HG02943 (cell line): ENCODE data around the gene S1PR1.
"Not testable (repeated sequence)": the region's sequence is repeated elsewhere in the genome, so short reads cannot be mapped to it uniquely, and the experiment has no call there.

Source experiments
- ATAC-seq: cut with Tn5 transposase; IDR thresholded peaks from one replicate; pipeline ENCODE4 v1.9.1; 2021; ENCODE audit warnings: mild to moderate bottlenecking, low read depth, moderate library complexity; ENCODE audit not compliant: unreplicated experiment

The S1PR1 gene

GRCh38 chr1:101236516-101237228 is at the start of gene S1PR1:
Gene S1PR1, plus strand, starts transcription at chr1:101237019. Its CDS starts 1,966 bp downstream, at chr1:101238985.
- peak; percentile 22 for ATAC-seq

GRCh38 chr1:101187297-101187696 is 49.5 kb upstream of the S1PR1 start:
- ATAC-seq, result no peak

GRCh38 chr1:101188331-101188730 is 48.5 kb upstream of the S1PR1 start:
- ATAC-seq, result no peak

- ATAC-seq, result not testable (repeated sequence)
These were observed 47.9 kb upstream of the S1PR1 start for GRCh38 chr1:101188968-101189367.

- ATAC-seq, result no peak
These were observed 46.4 kb upstream of the S1PR1 start for GRCh38 chr1:101190441-101190840.

GRCh38 chr1:101191049-101191448 is 45.8 kb upstream of the S1PR1 start:
- ATAC-seq, result no peak

GRCh38 chr1:101193733-101194169 is 43.1 kb upstream of the S1PR1 start:
- no peak for ATAC-seq

GRCh38 chr1:101194746-101195145 is 42.1 kb upstream of the S1PR1 start:
- no peak for ATAC-seq

- ATAC-seq, result no peak
These were observed 40.2 kb upstream of the S1PR1 start for GRCh38 chr1:101196668-101197067.

GRCh38 chr1:101198842-101199636 is 37.8 kb upstream of the S1PR1 start:
- ATAC-seq, result peak; percentile 93

GRCh38 chr1:101199637-101199982 is 37.2 kb upstream of the S1PR1 start:
- ATAC-seq, result no peak

- no peak for ATAC-seq
These were observed 36.3 kb upstream of the S1PR1 start for GRCh38 chr1:101200513-101200912.

GRCh38 chr1:101203820-101204540 is 32.8 kb upstream of the S1PR1 start:
- no peak for ATAC-seq

- ATAC-seq, result no peak
These were observed 31.4 kb upstream of the S1PR1 start for GRCh38 chr1:101205457-101205856.

- ATAC-seq, result not testable (repeated sequence)
These were observed 30.7 kb upstream of the S1PR1 start for GRCh38 chr1:101206139-101206538.

- not testable (repeated sequence) for ATAC-seq
These were observed 29.5 kb upstream of the S1PR1 start for GRCh38 chr1:101207271-101207670.

- ATAC-seq, result no peak
These were observed 28.9 kb upstream of the S1PR1 start for GRCh38 chr1:101207891-101208290.

- no peak for ATAC-seq
These were observed 21.3 kb upstream of the S1PR1 start for GRCh38 chr1:101215363-101216011.

GRCh38 chr1:101216623-101217022 is 20.2 kb upstream of the S1PR1 start:
- no peak for ATAC-seq

- ATAC-seq, result no peak
These were observed 19.7 kb upstream of the S1PR1 start for GRCh38 chr1:101217148-101217547.

- ATAC-seq, result not testable (repeated sequence)
These were observed 17.9 kb upstream of the S1PR1 start for GRCh38 chr1:101218968-101219367.
